HL-60 (cell line): ENCODE measurements around the gene KCNH8.

Experiments
- DNase-seq, 2 experiments: peaks; one replicate each; pipeline ENCODE4 v3.0.0-alpha.2; 2010 to 2020; ENCODE audit warnings: low read depth in 1 of 2, low spot score in 1 of 2
- H3K27ac ChIP-seq: fragments of 250-450 bp; sonication (Bioruptor Pico); replicated peaks from 2 replicates; pipeline ENCODE4 v1.5.1; 2020; ENCODE audit warnings: mild to moderate bottlenecking, moderate library complexity
- H3K27me3 ChIP-seq: fragments of 250-450 bp; sonication (Bioruptor Pico); 2 replicates; pipeline ENCODE4 v1.5.1; 2021; ENCODE audit warnings: mild to moderate bottlenecking, moderate library complexity; ENCODE audit not compliant: insufficient read depth, poor library complexity, severe bottlenecking
- H3K4me3 ChIP-seq: replicated peaks from 2 replicates; pipeline ENCODE4 v1.5.1; 2011; ENCODE audit warnings: mild to moderate bottlenecking, control low read depth, low read length; ENCODE audit not compliant: insufficient read depth
- CTCF ChIP-seq: IDR thresholded peaks from one replicate; pipeline ENCODE4 v1.5.1; 2011; ENCODE audit warnings: low read length, control low read depth, inconsistent platforms; ENCODE audit not compliant: insufficient read depth
- GABPA ChIP-seq: IDR thresholded peaks from 2 replicates; pipeline ENCODE4 v1.6.1; 2012; ENCODE audit warnings: low read depth
- POLR2AphosphoS5 ChIP-seq: IDR thresholded peaks from 2 replicates; pipeline ENCODE4 v1.6.1; 2012; ENCODE audit warnings: low read depth
- REST ChIP-seq: IDR thresholded peaks from 2 replicates; pipeline ENCODE4 v1.6.1; 2012; ENCODE audit warnings: low read depth; ENCODE audit not compliant: insufficient replicate concordance
- SPI1 ChIP-seq: IDR thresholded peaks from 2 replicates; pipeline ENCODE4 v1.6.1; 2012; ENCODE audit warnings: low read depth, mild to moderate bottlenecking, borderline replicate concordance

KCNH8 gene

GRCh38 chr3:19264424-19264823 is 116.1 kb downstream of the KCNH8 start:
- TF ChIP-seq GABPA, result no peak
- Histone ChIP-seq H3K27me3 (no peaks in the 10 kb centered on the region), H3K4me3 (no peak overlapping the region), H3K27ac (no peak overlapping the region)
- no peak for DNase-seq

DNA sequence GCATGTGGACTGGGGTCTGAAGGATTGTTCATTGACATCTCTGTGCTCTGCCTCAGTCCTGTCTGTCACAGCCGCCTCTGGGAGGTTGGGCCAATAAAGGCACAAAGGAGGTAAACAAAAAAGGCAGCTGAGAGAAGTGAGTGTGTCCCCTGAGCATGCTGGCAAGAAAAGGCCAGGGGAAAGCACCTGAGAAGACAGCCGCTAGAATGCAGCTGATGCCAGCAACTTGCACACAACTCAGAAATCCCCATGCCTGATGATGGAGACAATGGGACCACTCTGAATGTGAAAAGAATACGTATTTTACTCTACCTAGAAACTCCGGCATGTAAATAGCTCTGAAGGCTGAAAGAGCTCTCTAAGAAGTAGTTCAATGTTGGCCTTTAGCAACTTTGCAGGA is 118.7 kb downstream of the KCNH8 start:
- Histone ChIP-seq H3K4me3 (no peak overlapping the region), H3K27me3 (no peaks in the 10 kb centered on the region), H3K27ac (no peak overlapping the region)
- DNase-seq, result no peak
- TF ChIP-seq POLR2AphosphoS5, result no peak
- no peak for TF ChIP-seq REST
- TF ChIP-seq SPI1, result no peak
- no peak for TF ChIP-seq CTCF
- no peak for TF ChIP-seq GABPA

- DNase-seq, result no peak
- Histone ChIP-seq H3K27ac (no peak overlapping the region), H3K27me3 (no peaks in the 10 kb centered on the region), H3K4me3 (no peak overlapping the region)
- TF ChIP-seq SPI1 (no peak), REST (no peak), CTCF (no peak), POLR2AphosphoS5 (no peak), GABPA (no peak)
These were observed 122.2 kb downstream of the KCNH8 start for GRCh38 chr3:19270481-19270880.

- TF ChIP-seq SPI1, result peak; percentile 92
- no peak for TF ChIP-seq POLR2AphosphoS5
- no peak for TF ChIP-seq GABPA
- TF ChIP-seq REST, result no peak
- no peak for TF ChIP-seq CTCF
- no peak overlapping the region for H3K27ac ChIP-seq
These were observed 124.0 kb downstream of the KCNH8 start for GRCh38 chr3:19272296-19272695.

More at GRCh38 chr3:19272296-19272695, 124.0 kb downstream of the KCNH8 start:
- Histone ChIP-seq H3K4me3 (no peak overlapping the region), H3K27me3 (no peaks in the 10 kb centered on the region)
- DNase-seq, result peak in 1 of 2 experiments; percentile 7
